ENCODE measurements around the gene SKP2.

Gene SKP2

DNA sequence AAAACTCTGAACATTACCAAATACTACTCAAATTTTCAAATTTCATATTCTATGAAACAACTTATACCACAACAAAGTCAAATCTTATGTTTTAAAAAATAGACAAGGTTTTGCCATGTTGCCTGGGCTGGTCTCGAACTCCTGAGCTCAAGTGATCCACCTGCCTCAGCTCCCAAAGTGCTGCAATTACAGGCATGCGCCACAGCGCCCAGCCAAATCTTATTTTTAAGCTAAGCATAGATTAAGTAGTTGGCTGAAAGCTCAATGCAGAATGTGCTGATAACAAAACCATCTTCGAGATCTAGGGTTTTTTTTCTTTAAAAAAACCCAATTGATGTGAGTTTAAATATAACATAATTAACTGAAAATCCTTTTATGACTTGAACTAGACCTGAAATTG is 6.6 kb upstream of the SKP2 start:
- no peaks in the 10 kb centered on the region for H3K27me3 ChIP-seq (ENCODE audit: insufficient read depth, low read length)
- TF ChIP-seq EZH2 (IDR thresholded peaks at IDR 0.05; ENCODE audit: borderline replicate concordance, low read length) = no peak
- TF ChIP-seq CTCF (IDR thresholded peaks at IDR 0.05; ENCODE audit: low read length) = no peak
- H4K20me1 ChIP-seq (ENCODE audit: insufficient read depth, low read length) = no peaks in the 10 kb centered on the region
- H3K9ac ChIP-seq (ENCODE audit: low read length) = no peak overlapping the region
- no peaks in the 10 kb centered on the region for H3F3A ChIP-seq (ENCODE audit: insufficient read depth, low read length)
- H3K27ac ChIP-seq (ENCODE audit: low read depth, low read length, poor library complexity, severe bottlenecking) = no peak overlapping the region
- no peak overlapping the region for H3K4me2 ChIP-seq (ENCODE audit: low read length)
- no peak overlapping the region for H3K4me3 ChIP-seq (ENCODE audit: low read depth, low read length, poor library complexity, severe bottlenecking)
- H3K36me3 ChIP-seq (ENCODE audit: insufficient read depth, low read length) = peaks cover 30% of the 10 kb centered on the region
- H2AFZ ChIP-seq (ENCODE audit: low read length) = no peak overlapping the region
- H3K79me2 ChIP-seq (ENCODE audit: insufficient read depth, low read length) = peaks cover 47% of the 10 kb centered on the region
- H3K9me2 ChIP-seq (ENCODE audit: low read depth, low read length) = no peaks in the 10 kb centered on the region
- H3K9me3 ChIP-seq (ENCODE audit: low read length) = 0 out of 2 replicates have a peak, but pooled peaks cover 3% of the 10 kb centered on the region
- peaks cover 27% of the 10 kb centered on the region for H3K4me1 ChIP-seq (ENCODE audit: insufficient read depth, low read length, severe bottlenecking)

- Histone ChIP-seq H3F3A (ENCODE audit: insufficient read depth, low read length) (no peaks in the 10 kb centered on the region), H3K4me1 (ENCODE audit: insufficient read depth, low read length, severe bottlenecking) (peaks cover 33% of the 10 kb centered on the region), H3K36me3 (ENCODE audit: insufficient read depth, low read length) (peaks cover 20% of the 10 kb centered on the region), H3K27ac (ENCODE audit: low read depth, low read length, poor library complexity, severe bottlenecking) (no peak overlapping the region), H4K20me1 (ENCODE audit: insufficient read depth, low read length) (no peaks in the 10 kb centered on the region), H2AFZ (ENCODE audit: low read length) (no peak overlapping the region), H3K79me2 (ENCODE audit: insufficient read depth, low read length) (peaks cover 53% of the 10 kb centered on the region), H3K27me3 (ENCODE audit: insufficient read depth, low read length) (no peaks in the 10 kb centered on the region), H3K9ac (ENCODE audit: low read length) (no peak overlapping the region), H3K9me3 (ENCODE audit: low read length) (0 out of 2 replicates have a peak, but pooled peaks cover 3% of the 10 kb centered on the region), H3K9me2 (ENCODE audit: low read depth, low read length) (no peaks in the 10 kb centered on the region), H3K4me2 (ENCODE audit: low read length) (no peak overlapping the region), H3K4me3 (ENCODE audit: low read depth, low read length, poor library complexity, severe bottlenecking) (no peak overlapping the region)
- TF ChIP-seq EZH2 (IDR thresholded peaks at IDR 0.05; ENCODE audit: borderline replicate concordance, low read length) (no peak), CTCF (IDR thresholded peaks at IDR 0.05; ENCODE audit: low read length) (no peak)
Observed at GRCh38 chr5:36146390-36146789, 5.5 kb upstream of the SKP2 start.

- H3K9me2 ChIP-seq (ENCODE audit: low read depth, low read length) = no peaks in the 10 kb centered on the region
- H3K36me3 ChIP-seq (ENCODE audit: insufficient read depth, low read length) = peaks cover 7% of the 10 kb centered on the region
- H2AFZ ChIP-seq (ENCODE audit: low read length) = no peak overlapping the region
- H3K4me1 ChIP-seq (ENCODE audit: insufficient read depth, low read length, severe bottlenecking) = peaks cover 33% of the 10 kb centered on the region
- H3K4me2 ChIP-seq (ENCODE audit: low read length) = no peak overlapping the region
- no peaks in the 10 kb centered on the region for H3K27me3 ChIP-seq (ENCODE audit: insufficient read depth, low read length)
- H3K79me2 ChIP-seq (ENCODE audit: insufficient read depth, low read length) = peaks cover 58% of the 10 kb centered on the region
- H3K9me3 ChIP-seq (ENCODE audit: low read length) = no peaks in the 10 kb centered on the region
- no peaks in the 10 kb centered on the region for H3F3A ChIP-seq (ENCODE audit: insufficient read depth, low read length)
- TF ChIP-seq CTCF (IDR thresholded peaks at IDR 0.05; ENCODE audit: low read length) (no peak), EZH2 (IDR thresholded peaks at IDR 0.05; ENCODE audit: borderline replicate concordance, low read length) (no peak)
- no peak overlapping the region for H3K27ac ChIP-seq (ENCODE audit: low read depth, low read length, poor library complexity, severe bottlenecking)
- no peaks in the 10 kb centered on the region for H4K20me1 ChIP-seq (ENCODE audit: insufficient read depth, low read length)
- no peak overlapping the region for H3K9ac ChIP-seq (ENCODE audit: low read length)
- H3K4me3 ChIP-seq (ENCODE audit: low read depth, low read length, poor library complexity, severe bottlenecking) = no peak overlapping the region
Observed at GRCh38 chr5:36147681-36148080, 4.2 kb upstream of the SKP2 start.

Measured in OCI-LY1 (cell line).